GM18861 (cell line): ENCODE measurements around the gene ZNF524.

Experiments used
- ATAC-seq: cut with Tn5 transposase; IDR thresholded peaks from one replicate; pipeline ENCODE4 v1.9.1; 2021; ENCODE audit not compliant: unreplicated experiment

Gene ZNF524

DNA sequence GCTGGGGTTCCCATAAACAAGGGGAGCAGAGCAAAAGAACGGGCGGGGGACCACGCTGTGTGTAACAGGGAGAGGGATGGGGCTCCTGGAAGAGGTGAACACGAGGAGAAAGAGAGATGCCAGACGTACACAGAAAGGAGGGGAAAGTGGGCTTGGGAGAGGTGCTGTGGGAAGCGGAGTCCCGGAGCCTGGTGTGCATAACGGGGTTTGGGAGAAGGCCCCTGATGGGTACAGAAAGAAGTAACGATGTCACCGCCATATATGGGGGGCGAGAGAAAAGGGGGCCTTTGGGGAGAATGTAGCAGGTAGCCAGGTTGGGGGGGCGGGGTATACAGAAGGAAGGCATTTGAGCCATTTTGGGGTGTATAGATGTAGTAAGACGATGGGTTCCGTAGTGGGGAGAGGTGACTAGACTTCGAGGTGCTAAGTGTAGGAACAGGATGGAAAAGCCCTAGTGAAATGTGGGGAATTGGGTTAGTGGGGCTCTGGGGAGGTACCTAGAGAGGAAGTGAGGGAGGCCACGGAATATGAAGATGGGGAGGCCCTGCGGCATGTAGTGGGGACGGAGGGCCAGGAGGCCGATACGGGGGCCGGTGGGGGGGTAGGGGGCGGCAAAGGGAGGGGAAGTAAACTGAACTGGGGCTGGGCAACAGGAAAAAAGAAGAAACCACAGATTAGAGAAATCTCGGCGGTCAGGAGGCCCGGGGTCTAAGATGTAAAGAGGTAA, 41.5 kb downstream of the ZNF524 start:
- no peak for ATAC-seq

GRCh38 chr19:55642153-55643002, 42.3 kb downstream of the ZNF524 start:
- ATAC-seq: no peak

GRCh38 chr19:55643003-55643886, 43.2 kb downstream of the ZNF524 start, which contains the start of gene ZNF581:
ZNF581 (plus strand) TSS chr19:55643649; CDS start chr19:55644572, 923 bp downstream.
- ATAC-seq: no peak

DNA sequence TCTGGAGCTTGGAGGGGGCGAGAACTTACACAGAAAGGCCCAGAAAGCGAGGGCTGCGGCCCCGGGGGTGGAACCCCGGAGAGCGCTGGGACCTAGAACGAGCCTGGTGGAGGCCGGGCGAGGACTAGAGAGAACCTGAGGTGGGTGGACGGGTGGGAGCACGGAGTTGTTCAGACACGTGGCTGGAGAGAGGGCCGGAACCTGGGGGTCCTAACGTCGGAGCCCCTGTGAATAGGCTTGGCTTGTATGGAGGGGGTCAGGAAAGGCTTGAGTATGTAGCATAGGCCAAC, 43.7 kb downstream of the ZNF524 start:
- ATAC-seq: no peak

GRCh38 chr19:55644191-55644833, 44.2 kb downstream of the ZNF524 start:
- no peak for ATAC-seq

DNA sequence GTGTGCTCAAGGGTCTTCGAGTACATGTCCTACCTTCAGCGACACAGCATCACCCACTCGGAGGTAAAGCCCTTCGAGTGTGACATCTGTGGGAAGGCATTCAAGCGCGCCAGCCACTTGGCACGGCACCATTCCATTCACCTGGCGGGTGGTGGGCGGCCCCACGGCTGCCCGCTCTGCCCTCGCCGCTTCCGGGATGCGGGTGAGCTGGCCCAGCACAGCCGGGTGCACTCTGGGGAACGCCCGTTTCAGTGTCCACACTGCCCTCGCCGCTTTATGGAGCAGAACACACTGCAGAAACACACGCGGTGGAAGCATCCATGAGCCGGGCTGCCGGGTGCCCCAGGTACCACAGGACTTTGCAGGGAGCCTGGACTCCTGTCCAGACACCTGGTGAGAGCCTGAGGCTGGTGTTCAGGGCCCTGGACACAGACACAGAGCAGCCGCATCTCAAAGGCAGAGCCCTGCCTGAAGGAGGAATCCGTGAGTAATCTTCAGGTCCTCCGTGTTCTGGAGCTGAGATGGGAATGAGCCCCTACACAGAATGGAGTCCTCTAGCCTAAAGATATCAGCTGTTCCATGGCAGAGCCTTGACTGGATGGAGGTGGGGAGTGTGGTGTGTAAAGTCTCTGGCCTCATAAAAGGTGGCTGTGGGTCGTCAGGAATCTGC, 44.9 kb downstream of the ZNF524 start:
- no peak for ATAC-seq

- no peak for ATAC-seq
Measured at GRCh38 chr19:55645512-55645881, 45.4 kb downstream of the ZNF524 start.

GRCh38 chr19:55646889-55647731, 47.0 kb downstream of the ZNF524 start:
- ATAC-seq: no peak

DNA sequence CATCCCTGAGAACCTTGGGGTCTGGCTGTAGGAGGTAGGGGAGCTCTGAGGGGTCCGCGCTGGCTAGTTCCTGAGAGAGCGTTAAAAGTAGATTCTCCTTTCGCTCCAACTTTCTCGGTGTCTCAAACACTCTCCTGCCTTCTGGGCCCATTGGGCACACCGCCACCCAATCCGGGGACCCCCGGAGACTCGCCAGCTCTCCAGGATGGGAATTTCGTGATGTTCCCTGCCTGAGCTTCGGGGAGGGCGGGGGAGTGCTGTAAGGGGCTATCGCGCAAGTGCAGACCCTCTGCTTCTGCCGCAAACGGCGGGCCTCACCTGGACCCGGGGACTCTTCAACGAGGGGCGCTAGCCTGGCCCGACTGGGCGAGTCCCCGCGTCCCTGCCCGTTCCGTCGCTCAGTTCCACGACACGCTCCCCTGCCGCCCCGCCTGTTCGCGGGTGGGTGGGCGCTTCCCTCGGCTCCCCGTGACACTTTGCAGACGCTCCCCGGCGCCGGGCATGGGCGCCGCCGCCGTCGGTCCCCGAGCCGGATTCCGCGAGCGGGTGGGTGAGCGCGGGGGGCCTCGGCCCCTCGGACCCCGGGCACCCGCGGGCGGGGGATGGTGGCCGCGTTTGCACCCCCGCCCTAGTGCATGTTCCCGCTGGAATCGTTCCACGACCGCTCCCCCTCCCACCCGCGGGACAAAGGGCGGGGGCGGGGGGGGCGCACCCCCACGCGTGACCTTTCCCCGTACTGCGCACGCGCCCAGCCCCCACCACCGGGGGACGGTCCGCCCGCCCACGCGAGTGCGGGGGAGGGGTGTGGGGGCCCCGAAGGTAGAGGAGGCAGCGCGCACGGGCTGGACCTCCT, 47.9 kb downstream of the ZNF524 start, which contains the start of gene CCDC106:
Gene CCDC106, plus strand, starts transcription at position 481 of the 853 bp plus-strand sequence. CDS start 835 bp downstream, outside the sequence.
- ATAC-seq: no peak

DNA sequence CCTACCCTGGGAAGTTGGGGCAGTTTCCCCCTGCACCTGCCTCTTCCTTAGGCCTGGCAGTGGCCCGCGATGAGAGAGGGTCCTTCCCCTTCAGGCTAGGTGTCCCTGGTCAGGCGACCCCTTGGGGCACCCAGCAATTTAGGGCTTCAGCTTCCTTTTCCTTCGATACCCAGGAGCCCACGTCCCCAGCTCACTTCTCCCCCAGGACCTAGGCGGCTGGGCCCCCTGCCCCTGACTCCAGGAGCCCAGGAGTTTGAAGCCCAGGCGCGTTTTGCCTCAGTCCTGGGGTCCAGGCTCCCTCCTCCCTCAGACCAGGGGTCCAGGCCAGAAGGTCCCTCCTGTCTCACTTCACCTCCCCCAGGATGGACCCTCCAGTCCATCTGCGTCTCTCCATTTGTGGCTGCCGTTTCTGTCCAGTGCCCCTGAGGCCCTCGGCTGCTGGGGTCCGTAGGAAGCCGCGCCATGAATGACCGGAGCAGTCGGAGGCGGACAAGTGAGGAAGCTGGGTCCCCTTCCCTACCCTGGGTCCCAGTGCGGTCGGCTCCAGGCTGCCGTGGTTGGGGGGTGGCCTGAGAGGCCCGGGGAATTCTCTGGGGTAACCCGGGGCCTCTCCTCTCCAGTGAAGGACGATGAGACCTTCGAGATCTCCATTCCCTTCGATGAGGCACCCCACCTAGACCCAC, 48.6 kb downstream of the ZNF524 start:
- no peak for ATAC-seq

DNA sequence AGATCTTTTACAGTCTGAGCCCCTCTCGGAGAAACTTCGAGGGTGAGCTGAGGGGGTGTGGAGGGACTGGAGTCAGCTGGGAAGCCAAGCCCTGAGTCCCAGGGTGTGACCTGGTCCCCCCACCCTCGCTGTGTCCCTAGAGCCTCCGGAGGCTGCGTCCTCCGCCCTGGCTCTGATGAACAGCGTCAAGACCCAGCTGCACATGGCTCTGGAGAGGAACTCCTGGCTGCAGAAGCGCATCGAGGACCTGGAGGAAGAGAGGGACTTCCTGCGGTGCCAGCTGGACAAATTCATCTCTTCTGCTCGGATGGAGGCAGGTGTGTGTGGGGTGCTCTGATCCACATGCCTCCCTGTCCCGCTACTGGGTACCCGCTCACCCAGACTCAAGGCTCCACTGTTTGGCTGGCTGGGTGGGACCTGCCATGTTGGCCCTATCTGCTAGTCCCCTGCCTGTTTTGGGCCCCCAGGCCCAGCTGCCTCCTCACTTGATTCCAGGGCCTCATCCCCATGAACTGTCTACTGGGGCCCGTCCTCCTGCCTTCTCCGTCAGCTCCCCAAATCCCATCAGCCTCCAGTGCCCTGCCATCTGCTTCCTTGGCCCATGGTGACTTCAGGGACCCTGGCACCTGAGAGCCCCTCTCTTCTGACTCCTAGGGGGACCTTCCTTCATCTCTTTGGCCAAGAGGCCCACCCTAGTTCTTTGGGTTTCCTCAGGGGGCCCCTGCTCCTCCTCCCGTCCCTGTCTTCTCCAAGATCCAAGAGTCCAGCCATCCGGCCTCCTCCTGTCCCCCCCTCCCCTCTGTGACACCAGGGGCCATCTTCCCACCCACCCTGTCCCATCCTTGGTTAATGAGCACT, 49.4 kb downstream of the ZNF524 start:
- ATAC-seq: no peak

DNA sequence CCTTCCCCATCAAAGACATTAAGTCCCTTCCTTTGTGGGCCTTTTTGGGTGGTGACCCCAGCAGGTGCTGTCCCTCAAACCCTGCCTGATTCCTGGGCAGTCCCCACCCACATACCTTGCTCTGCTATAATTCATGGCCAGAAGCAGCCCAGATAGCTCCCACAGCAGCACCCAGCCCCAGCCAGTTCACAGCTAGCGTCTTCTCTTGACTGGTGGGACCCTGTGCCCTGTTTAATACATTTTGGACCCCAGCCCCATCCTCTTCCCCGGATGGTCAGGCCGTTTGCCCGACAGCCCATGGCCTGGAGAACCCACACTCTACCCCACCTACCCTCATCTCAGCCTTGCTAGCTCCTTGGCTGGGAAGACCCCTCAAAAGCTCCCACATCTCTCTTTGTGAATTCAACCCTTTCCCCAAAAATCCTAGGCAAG, 50.1 kb downstream of the ZNF524 start:
- ATAC-seq: no peak

- ATAC-seq: no peak
Measured at GRCh38 chr19:55650602-55651230, 50.6 kb downstream of the ZNF524 start.

DNA sequence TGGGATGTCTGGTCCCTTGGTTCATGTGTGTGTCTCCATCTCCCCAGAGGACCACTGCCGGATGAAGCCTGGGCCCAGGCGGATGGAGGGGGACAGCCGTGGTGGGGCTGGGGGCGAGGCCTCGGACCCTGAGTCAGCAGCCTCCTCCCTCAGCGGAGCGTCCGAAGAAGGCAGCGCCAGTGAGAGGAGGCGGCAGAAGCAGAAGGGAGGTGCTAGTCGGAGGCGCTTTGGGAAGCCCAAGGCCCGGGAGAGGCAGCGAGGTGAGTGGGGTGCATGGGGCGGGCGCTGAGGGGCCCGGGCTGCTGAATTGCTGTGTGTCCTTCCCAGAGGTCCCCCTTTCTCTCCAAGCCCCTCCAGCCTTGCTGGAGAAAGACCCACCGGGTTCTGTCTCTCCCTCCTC, 51.1 kb downstream of the ZNF524 start:
- ATAC-seq: no peak

DNA sequence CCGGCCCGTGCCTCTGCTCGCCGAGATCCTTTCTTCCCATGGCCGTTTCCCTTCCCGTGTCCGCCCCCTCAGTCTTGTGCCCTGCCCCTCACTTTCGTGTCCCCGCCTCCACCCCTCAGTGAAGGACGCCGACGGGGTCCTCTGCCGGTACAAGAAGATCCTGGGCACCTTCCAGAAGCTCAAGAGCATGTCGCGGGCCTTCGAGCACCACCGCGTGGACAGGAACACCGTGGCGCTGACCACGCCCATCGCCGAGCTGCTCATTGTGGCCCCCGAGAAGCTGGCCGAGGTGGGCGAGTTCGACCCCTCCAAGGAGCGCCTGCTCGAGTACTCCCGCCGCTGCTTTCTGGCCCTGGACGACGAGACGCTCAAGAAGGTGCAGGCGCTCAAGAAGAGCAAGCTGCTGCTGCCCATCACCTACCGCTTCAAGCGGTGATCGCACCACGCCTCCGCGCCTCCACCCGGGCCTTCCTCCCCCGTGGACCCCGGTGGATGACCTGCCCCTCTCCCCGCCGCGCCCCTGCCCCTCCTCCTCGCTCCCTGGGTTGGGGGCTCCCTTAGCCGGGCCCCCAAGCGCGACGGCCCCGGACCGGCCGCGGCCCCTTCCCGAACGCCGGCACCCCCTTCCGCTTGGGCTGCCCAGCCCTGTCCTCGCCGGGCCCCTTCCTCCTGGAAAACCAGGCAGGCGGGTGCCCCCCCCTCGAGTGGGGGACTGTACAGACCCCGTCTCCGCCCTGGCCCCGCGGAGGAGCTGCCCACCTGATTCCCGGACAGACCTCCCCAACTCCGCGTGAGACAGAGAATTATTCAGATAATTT, 52.4 kb downstream of the ZNF524 start:
- ATAC-seq: no peak
